B cell (primary cell): Measurements from ENCODE around the gene ATP11B.

Experiments
- CTCF ChIP-seq: fragments of 200-600 bp; IDR thresholded peaks from one replicate; pipeline ENCODE4 v1.8.0; 2022; ENCODE audit warnings: antibody characterized with exemption, mild to moderate bottlenecking
- EZH2 ChIP-seq: IDR thresholded peaks from 2 replicates; pipeline ENCODE4 v1.6.1; 2012; ENCODE audit warnings: borderline replicate concordance, low read depth, mild to moderate bottlenecking, moderate library complexity, low read length; ENCODE audit not compliant: insufficient read depth, poor library complexity, severe bottlenecking

GRCh38 chr3:182940266-182940808 lies 147.0 kb downstream of the ATP11B start:
- TF ChIP-seq CTCF (no peak), EZH2 (no peak)
